D721Med (cell line): ENCODE measurements around the gene OBP2B.
"Not testable (repeated sequence)": the region's sequence is repeated elsewhere in the genome, so short reads cannot be mapped to it uniquely, and the experiment has no call there.

Experiments
- DNase-seq: peaks from one replicate; pipeline ENCODE4 v3.0.0; 2011; ENCODE audit warnings: low spot score; ENCODE audit not compliant: insufficient read length
- FAIRE-seq: peaks from 2 replicates; lab custom pipeline; 2011; peaks lifted over from hg19 to GRCh38; lab: Jason Lieb, UNC
- TF ChIP-seq, protein P1 (sequence below): IDR thresholded peaks from 2 replicates; pipeline ENCODE4 v1.5.1; 2012; ENCODE audit warnings: mild to moderate bottlenecking, control low read depth; ENCODE audit not compliant: insufficient read depth; ENCODE audit errors: missing control alignments

Gene OBP2B

DNA sequence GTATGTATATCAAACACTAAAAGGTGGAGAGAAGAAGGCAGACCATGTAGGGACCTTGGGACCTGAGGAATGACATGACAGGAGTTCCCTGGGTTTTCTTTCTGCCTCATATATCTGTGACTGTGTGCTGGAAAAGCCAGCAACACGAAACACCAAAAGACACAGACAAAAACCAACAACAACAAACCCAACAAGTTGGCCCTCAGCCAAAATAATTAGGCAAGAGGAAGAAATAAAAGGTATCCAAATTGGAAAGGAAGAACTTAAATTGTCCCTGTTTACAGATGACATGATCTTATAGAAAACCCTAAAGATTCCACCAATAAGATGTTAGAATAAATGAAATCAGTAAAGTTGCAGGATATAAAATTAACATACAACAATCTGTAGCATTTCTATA is 44.2 kb upstream of the OBP2B start:
- DNase-seq (no peak), FAIRE-seq (no peak)
- TF ChIP-seq, protein P1, sequence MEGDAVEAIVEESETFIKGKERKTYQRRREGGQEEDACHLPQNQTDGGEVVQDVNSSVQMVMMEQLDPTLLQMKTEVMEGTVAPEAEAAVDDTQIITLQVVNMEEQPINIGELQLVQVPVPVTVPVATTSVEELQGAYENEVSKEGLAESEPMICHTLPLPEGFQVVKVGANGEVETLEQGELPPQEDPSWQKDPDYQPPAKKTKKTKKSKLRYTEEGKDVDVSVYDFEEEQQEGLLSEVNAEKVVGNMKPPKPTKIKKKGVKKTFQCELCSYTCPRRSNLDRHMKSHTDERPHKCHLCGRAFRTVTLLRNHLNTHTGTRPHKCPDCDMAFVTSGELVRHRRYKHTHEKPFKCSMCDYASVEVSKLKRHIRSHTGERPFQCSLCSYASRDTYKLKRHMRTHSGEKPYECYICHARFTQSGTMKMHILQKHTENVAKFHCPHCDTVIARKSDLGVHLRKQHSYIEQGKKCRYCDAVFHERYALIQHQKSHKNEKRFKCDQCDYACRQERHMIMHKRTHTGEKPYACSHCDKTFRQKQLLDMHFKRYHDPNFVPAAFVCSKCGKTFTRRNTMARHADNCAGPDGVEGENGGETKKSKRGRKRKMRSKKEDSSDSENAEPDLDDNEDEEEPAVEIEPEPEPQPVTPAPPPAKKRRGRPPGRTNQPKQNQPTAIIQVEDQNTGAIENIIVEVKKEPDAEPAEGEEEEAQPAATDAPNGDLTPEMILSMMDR = no peak

DNA sequence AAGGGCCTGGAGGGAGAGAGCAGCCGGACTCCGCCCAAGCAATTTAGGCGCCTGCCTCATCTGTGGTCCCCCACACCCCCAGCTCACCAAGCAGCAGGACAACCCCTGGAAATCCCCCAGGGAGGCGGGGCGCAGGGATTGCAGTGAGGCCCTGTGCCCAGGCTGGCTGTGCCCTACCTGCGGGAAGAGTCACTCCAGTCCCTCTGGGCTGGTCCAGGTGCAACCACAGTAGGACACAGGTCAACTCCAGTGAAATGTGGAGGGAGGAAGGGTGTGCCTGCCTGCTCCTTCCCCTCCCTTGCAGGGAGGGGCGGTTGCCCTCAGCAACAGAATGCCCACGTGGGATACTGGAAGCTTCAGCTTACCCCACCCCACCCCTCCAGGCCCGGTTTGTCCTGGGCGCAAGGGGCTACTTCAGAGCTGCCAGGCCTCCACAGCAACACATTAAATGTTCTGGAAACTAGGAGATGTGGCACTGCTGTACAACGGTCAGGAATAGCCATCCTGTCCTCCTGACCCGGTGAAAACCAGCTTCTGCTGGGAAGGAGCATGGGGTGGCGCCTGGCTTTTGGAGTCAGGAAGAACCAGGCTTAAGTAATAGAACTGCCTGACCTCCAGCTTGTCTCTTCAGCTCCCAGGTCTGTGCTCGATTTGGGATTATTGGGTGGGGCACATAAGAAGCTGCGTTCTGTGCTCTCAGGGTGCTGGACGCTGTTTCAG is 43.4 kb upstream of the OBP2B start:
- TF ChIP-seq, protein P1 = no peak
- FAIRE-seq (no peak), DNase-seq (no peak)

DNA sequence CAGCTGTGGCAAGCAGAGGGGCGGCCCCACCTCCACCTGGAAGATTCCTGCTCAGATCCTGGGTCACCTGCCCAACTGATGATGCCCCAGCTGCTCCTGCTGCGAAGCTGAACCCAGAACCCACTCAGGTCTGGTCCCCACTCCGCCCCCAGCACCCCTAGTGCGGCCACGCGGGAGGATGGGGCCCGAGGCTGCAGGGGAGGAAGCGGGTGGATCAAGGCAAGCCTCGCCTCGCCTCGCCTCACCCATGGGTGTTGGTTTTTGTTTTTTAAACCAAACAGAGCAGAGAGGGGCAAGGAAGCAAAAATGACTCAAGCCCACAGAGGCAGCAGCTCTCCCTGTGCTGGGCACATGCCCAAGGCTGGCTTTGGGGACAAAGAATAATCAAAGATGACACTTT is 42.7 kb upstream of the OBP2B start:
- FAIRE-seq (no peak), DNase-seq (no peak)
- TF ChIP-seq, protein P1 = no peak

DNA sequence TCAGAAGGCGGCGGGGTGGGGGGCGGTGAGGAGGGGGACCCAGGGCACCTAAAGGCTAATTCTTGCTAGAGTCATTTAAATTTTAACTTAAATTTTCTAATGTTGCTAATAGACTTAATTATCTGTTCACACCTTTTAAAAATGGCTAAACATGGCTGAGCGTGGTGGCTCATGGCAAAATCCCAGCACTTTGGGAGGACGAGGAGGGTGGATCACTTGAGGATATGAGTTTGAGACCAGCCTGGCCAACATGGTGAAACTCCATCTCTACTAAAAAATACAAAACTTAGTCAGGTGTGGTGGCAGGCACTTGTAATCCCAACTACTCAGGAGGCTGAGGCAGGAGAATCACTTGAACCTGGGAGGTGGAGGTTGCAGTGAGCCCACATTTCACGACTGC is 42.2 kb upstream of the OBP2B start:
- not testable (repeated sequence) for FAIRE-seq, DNase-seq

DNA sequence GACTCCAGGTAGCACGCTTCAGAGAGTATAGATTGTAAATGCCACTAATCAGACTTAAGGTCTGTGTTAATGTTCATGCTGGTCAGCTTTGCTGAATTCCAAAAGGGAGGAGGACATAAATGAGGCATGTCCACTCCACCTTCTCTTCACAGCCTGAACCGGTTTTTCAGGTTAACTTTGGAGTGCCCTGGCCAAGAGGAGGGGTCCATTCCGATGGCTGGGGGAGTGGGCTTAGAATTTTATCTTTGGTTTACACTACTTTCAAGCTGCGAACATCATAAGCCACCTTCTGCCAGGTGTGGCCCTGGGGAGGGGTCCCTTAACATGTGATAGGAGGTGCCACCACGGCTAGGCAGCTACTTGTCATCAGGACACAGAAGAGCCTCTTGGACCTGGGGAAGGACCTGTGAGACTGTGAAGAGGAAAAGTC is 41.7 kb upstream of the OBP2B start:
- TF ChIP-seq, protein P1 = no peak
- no peak for FAIRE-seq
- no peak for DNase-seq

DNA sequence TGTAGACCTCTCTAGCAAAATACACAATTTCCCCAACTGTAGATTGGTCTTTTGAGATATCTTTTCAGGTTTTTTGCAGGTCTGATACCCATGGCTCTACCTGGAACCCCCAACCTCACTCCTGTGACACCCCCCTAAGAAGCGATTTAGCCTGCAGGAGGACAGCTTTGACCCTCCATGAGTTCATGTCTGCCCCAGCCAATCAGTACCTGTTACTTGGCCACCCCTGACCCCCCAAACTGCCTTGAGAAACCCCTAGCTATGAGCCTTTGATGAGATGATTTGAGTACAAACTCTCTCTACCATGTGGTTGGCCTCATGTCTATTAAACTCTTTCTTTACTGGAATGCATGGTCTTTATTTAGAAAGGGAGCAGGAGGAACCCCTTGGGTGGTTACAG is 40.3 kb upstream of the OBP2B start:
- TF ChIP-seq, protein P1 = no peak
- no peak for DNase-seq
- no peak for FAIRE-seq

DNA sequence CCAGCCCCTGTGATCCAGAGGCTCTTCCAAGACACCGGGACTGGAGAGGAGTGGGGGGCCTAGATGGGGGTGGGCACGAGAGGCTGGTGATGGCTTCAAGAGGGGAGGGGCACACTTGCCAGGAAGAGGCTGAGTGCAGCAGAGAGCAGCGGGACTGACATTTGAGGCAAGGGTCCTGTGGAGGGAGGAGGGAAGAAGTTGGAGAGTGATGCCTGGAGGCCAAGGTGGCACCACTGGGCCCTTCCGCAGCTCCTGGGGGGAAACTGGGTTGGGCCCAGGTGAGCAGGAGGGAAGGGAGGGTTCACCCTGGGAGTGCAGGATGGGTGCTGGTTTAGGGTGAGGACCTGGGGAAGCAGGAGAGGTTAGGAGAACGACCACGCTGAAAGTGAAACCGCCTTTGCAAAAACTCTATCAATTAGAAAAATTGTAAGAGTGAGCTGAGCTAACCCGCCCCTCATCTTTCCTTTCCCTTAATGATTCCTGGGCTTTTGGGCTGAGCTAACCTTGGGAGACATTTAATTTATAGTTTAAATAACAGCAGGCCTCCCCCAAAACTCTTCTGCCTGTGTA is 39.8 kb upstream of the OBP2B start:
- DNase-seq = no peak
- FAIRE-seq = no peak
- TF ChIP-seq, protein P1 = no peak
